K562 (cell line): ENCODE results near the gene MVP. TPM values are rescaled to one million over a fixed set of nuclear protein-coding genes. Genes with fewer than 3 reads are reported as not detected.
A peak's percentile ranks its signal among the peaks of the same experiment; 100 is the strongest.

Source experiments
- ARID2 ChIP-seq: fragments of 450-650 bp; IDR thresholded peaks from 2 replicates; pipeline ENCODE4 v1.6.1; 2017; ENCODE audit warnings: antibody characterized with exemption, mild to moderate bottlenecking
- ATF7 ChIP-seq: fragments of 450-650 bp; IDR thresholded peaks from 2 replicates; pipeline ENCODE4 v1.7.1; 2014; ENCODE audit warnings: mild to moderate bottlenecking, moderate library complexity
- CTBP1 ChIP-seq: fragments of 450-650 bp; IDR thresholded peaks from 2 replicates; pipeline ENCODE4 v1.6.1; 2016; ENCODE audit warnings: borderline replicate concordance
- ESRRA ChIP-seq: fragments of 450-650 bp; IDR thresholded peaks from 2 replicates; pipeline ENCODE4 v1.6.1; 2014; ENCODE audit warnings: low read depth, mild to moderate bottlenecking, moderate library complexity, borderline replicate concordance
- GATA2 ChIP-seq: sonication (generic); formaldehyde crosslinking; IDR thresholded peaks from 2 replicates; pipeline ENCODE4 v1.4.0; 2020; ENCODE audit warnings: mild to moderate bottlenecking, missing genetic modification reagents
- HCFC1 ChIP-seq: IDR thresholded peaks from 2 replicates; pipeline ENCODE4 v1.6.1; 2012; ENCODE audit warnings: low read depth, low read length, improper control_type of control experiment
- L3MBTL2 ChIP-seq: fragments of 450-650 bp; IDR thresholded peaks from 2 replicates; pipeline ENCODE4 v1.6.1; 2016; ENCODE audit warnings: mild to moderate bottlenecking, moderate library complexity
- MYNN ChIP-seq, 2 experiments: sonication (generic); formaldehyde crosslinking in 1 of 2; IDR thresholded peaks; 2 replicates each; pipeline versions ENCODE4 v1.5.0 to v1.6.1; 2016 to 2020; ENCODE audit warnings: antibody characterized with exemption in 1 of 2, missing genetic modification reagents in 1 of 2
- NEUROD1 ChIP-seq: fragments of 150-350 bp; IDR thresholded peaks from 2 replicates; pipeline ENCODE4 v1.6.1; 2014; ENCODE audit warnings: borderline replicate concordance, low read length, low read depth; ENCODE audit not compliant: partially characterized antibody
- TARDBP ChIP-seq: fragments of 450-650 bp; IDR thresholded peaks from 2 replicates; pipeline ENCODE4 v1.6.1; 2016
- ZNF316 ChIP-seq: fragments of 450-650 bp; IDR thresholded peaks from 2 replicates; pipeline ENCODE4 v1.6.1; 2016
- ZNF384 ChIP-seq: IDR thresholded peaks from 2 replicates; pipeline ENCODE4 v1.6.1; 2012; ENCODE audit warnings: low read depth, low read length, improper control_type of control experiment
- polyA plus RNA-seq, 8 experiments: library from polyadenylated mRNA; depleted of rRNA in 4 of 8; stranded (reverse) in 5 of 8; unstranded in 3 of 8; fragments of >200 nt; fragmentation: Nextera tagmentation in 2 of 8; fragmentation: Illumina TruSeq in 1 of 8; extraction: Ambion mirVana in 2 of 8; extraction: Trizol in 1 of 8; gene quantifications; 2 replicates each; pipeline versions ENCODE4 v1.2.1 to v1.2.3, GENCODE V29; 2011 to 2014; ENCODE audit warnings: inconsistent platforms in 1 of 8, missing spikeins in 1 of 8
- total RNA-seq, 7 experiments: library from RNA; depleted of rRNA in 6 of 7; stranded (reverse); fragments of >200 nt in 6 of 7; fragmentation: Illumina TruSeq in 2 of 7; extraction: Trizol in 2 of 7; gene quantifications; 2 replicates each; pipeline versions ENCODE4 v1.2.1 to v1.2.3, GENCODE V29; 2011 to 2021; ENCODE audit warnings: low replicate concordance in 1 of 7
- TF ChIP-seq, protein P1 (sequence below), 2 experiments: fragments of 450-650 bp; formaldehyde crosslinking in 1 of 2; IDR thresholded peaks; 2 replicates each; pipeline versions ENCODE4 v1.4.0 to v1.6.1; 2014 to 2020; ENCODE audit warnings: mild to moderate bottlenecking in 2 of 2, borderline replicate concordance in 1 of 2, low read depth in 1 of 2
- TF ChIP-seq, protein P2 (sequence below): sonication (generic); formaldehyde crosslinking; IDR thresholded peaks from 2 replicates; pipeline ENCODE4 v1.8.1; 2023; ENCODE audit warnings: missing genetic modification reagents, mild to moderate bottlenecking, borderline replicate concordance
- TF ChIP-seq, protein P3 (sequence below): fragments of 250-450 bp; sonication (Bioruptor Pico); IDR thresholded peaks from 2 replicates; pipeline ENCODE4 v1.9.0; 2021; ENCODE audit warnings: mild to moderate bottlenecking

Gene MVP
- total and polyA plus RNA-seq, 9 of the 15 experiments (the other 6 are each of a cell fraction or from before 2014, with no cell fraction given), result 0.39 to 1.9 (median 0.76) TPM; not detected in 2

- TF ChIP-seq, protein P1, sequence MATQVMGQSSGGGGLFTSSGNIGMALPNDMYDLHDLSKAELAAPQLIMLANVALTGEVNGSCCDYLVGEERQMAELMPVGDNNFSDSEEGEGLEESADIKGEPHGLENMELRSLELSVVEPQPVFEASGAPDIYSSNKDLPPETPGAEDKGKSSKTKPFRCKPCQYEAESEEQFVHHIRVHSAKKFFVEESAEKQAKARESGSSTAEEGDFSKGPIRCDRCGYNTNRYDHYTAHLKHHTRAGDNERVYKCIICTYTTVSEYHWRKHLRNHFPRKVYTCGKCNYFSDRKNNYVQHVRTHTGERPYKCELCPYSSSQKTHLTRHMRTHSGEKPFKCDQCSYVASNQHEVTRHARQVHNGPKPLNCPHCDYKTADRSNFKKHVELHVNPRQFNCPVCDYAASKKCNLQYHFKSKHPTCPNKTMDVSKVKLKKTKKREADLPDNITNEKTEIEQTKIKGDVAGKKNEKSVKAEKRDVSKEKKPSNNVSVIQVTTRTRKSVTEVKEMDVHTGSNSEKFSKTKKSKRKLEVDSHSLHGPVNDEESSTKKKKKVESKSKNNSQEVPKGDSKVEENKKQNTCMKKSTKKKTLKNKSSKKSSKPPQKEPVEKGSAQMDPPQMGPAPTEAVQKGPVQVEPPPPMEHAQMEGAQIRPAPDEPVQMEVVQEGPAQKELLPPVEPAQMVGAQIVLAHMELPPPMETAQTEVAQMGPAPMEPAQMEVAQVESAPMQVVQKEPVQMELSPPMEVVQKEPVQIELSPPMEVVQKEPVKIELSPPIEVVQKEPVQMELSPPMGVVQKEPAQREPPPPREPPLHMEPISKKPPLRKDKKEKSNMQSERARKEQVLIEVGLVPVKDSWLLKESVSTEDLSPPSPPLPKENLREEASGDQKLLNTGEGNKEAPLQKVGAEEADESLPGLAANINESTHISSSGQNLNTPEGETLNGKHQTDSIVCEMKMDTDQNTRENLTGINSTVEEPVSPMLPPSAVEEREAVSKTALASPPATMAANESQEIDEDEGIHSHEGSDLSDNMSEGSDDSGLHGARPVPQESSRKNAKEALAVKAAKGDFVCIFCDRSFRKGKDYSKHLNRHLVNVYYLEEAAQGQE (IDR thresholded peaks at IDR 0.05; ENCODE audit: borderline replicate concordance), result peak; percentile 76
- TF ChIP-seq, protein P1 (CRISPR knock-in tag; IDR thresholded peaks at IDR 0.05; ENCODE audit: low read depth), result no peak
- TF ChIP-seq ATF7, result peak; percentile 41; the same call in 1 of the 2 replicates
- TF ChIP-seq NEUROD1, result peak; percentile 39
- TF ChIP-seq, protein P2, sequence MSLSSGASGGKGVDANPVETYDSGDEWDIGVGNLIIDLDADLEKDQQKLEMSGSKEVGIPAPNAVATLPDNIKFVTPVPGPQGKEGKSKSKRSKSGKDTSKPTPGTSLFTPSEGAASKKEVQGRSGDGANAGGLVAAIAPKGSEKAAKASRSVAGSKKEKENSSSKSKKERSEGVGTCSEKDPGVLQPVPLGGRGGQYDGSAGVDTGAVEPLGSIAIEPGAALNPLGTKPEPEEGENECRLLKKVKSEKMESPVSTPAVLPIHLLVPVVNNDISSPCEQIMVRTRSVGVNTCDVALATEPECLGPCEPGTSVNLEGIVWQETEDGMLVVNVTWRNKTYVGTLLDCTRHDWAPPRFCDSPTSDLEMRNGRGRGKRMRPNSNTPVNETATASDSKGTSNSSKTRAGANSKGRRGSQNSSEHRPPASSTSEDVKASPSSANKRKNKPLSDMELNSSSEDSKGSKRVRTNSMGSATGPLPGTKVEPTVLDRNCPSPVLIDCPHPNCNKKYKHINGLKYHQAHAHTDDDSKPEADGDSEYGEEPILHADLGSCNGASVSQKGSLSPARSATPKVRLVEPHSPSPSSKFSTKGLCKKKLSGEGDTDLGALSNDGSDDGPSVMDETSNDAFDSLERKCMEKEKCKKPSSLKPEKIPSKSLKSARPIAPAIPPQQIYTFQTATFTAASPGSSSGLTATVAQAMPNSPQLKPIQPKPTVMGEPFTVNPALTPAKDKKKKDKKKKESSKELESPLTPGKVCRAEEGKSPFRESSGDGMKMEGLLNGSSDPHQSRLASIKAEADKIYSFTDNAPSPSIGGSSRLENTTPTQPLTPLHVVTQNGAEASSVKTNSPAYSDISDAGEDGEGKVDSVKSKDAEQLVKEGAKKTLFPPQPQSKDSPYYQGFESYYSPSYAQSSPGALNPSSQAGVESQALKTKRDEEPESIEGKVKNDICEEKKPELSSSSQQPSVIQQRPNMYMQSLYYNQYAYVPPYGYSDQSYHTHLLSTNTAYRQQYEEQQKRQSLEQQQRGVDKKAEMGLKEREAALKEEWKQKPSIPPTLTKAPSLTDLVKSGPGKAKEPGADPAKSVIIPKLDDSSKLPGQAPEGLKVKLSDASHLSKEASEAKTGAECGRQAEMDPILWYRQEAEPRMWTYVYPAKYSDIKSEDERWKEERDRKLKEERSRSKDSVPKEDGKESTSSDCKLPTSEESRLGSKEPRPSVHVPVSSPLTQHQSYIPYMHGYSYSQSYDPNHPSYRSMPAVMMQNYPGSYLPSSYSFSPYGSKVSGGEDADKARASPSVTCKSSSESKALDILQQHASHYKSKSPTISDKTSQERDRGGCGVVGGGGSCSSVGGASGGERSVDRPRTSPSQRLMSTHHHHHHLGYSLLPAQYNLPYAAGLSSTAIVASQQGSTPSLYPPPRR (CRISPR knock-in tag), result 0 out of 2 replicates have a peak, but pooled peaks have one; percentile 53
- TF ChIP-seq GATA2 (CRISPR knock-in tag), result no peak
- TF ChIP-seq CTBP1, result peak; percentile 60; the same call in 1 of the 2 replicates
- peak; percentile 71 for TF ChIP-seq L3MBTL2
- TF ChIP-seq ARID2, result no peak
- peak; percentile 91 for TF ChIP-seq ZNF316
- TF ChIP-seq TARDBP, result 0 out of 2 replicates have a peak, but pooled peaks have one; percentile 53
- TF ChIP-seq, protein P3, sequence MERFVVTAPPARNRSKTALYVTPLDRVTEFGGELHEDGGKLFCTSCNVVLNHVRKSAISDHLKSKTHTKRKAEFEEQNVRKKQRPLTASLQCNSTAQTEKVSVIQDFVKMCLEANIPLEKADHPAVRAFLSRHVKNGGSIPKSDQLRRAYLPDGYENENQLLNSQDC (CRISPR knock-in tag), result no peak
- 0 out of 2 replicates have a peak, but pooled peaks have one; percentile 29 for TF ChIP-seq HCFC1
- TF ChIP-seq MYNN (IDR thresholded peaks at IDR 0.05), result 0 out of 2 replicates have a peak, but pooled peaks have one; percentile 13
- TF ChIP-seq MYNN (CRISPR knock-in tag; IDR thresholded peaks at IDR 0.05), result no peak
- TF ChIP-seq ZNF384, result peak; percentile 51; the same call in 1 of the 2 replicates
- TF ChIP-seq ESRRA, result peak; percentile 54; the same call in 1 of the 2 replicates
These were observed 35.3 kb upstream of the MVP start (continued) for GRCh38 chr16:29784901-29785500.
